Transverse colon (tissue), 3 donors: ENCODE measurements around the gene CALN1.

Experiments
- EP300 ChIP-seq: sonication (generic); formaldehyde crosslinking; IDR thresholded peaks from one replicate; pipeline ENCODE4 v1.6.1; 2017; ENCODE audit warnings: antibody characterized with exemption, low read depth
- TF ChIP-seq, protein P1 (sequence below), 5 experiments: fragments of 200-600 bp in 3 of 5; fragments of 450-650 bp in 2 of 5; sonication (generic) in 3 of 5; IDR thresholded peaks; 1 replicate in 2 of 5; 2 replicates in 3 of 5; pipeline ENCODE4 v1.5.1; 2016 to 2017; ENCODE audit warnings: antibody characterized with exemption in 5 of 5, inconsistent platforms in 3 of 5, mild to moderate bottlenecking in 2 of 5, moderate library complexity in 1 of 5

GRCh38 chr7:72437610-72438009, 25.5 kb upstream of the CALN1 start:
- TF ChIP-seq, protein P1, sequence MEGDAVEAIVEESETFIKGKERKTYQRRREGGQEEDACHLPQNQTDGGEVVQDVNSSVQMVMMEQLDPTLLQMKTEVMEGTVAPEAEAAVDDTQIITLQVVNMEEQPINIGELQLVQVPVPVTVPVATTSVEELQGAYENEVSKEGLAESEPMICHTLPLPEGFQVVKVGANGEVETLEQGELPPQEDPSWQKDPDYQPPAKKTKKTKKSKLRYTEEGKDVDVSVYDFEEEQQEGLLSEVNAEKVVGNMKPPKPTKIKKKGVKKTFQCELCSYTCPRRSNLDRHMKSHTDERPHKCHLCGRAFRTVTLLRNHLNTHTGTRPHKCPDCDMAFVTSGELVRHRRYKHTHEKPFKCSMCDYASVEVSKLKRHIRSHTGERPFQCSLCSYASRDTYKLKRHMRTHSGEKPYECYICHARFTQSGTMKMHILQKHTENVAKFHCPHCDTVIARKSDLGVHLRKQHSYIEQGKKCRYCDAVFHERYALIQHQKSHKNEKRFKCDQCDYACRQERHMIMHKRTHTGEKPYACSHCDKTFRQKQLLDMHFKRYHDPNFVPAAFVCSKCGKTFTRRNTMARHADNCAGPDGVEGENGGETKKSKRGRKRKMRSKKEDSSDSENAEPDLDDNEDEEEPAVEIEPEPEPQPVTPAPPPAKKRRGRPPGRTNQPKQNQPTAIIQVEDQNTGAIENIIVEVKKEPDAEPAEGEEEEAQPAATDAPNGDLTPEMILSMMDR (IDR thresholded peaks at IDR 0.05) = no peak
- TF ChIP-seq EP300 = no peak
